Progenitor cell of endocrine pancreas (in vitro differentiated cells): Measurements from ENCODE around the gene MTHFSD. TPM values are rescaled to one million over a fixed set of nuclear protein-coding genes. Genes with fewer than 3 reads are reported as not detected.

ENCODE experiments used
- DNase-seq: peaks from one replicate; pipeline ENCODE4 v3.0.0; 2021; ENCODE audit warnings: low spot score; ENCODE audit not compliant: unreplicated experiment
- H3K27ac Mint-ChIP-seq: 2 replicates; pipeline ENCODE4 v1.8.0; 2021; ENCODE audit warnings: mild to moderate bottlenecking, moderate library complexity, mixed read lengths
- H3K27me3 Mint-ChIP-seq: 2 replicates; pipeline ENCODE4 v1.8.0; 2021; ENCODE audit warnings: mixed read lengths
- H3K36me3 Mint-ChIP-seq: 2 replicates; pipeline ENCODE4 v1.8.0; 2022; ENCODE audit warnings: mixed read lengths; ENCODE audit not compliant: insufficient read depth
- H3K4me1 Mint-ChIP-seq: 2 replicates; pipeline ENCODE4 v1.8.0; 2021; ENCODE audit warnings: low read depth, mixed read lengths
- H3K4me3 Mint-ChIP-seq: 2 replicates; pipeline ENCODE4 v1.8.0; 2021; ENCODE audit warnings: low read depth, mild to moderate bottlenecking, moderate library complexity, mixed read lengths
- H3K9me3 Mint-ChIP-seq: 2 replicates; pipeline ENCODE4 v1.8.0; 2021; ENCODE audit warnings: low read depth, mixed read lengths
- long read RNA-seq: library from polyadenylated mRNA; unstranded; transcript quantifications from one replicate; pipeline ENCODE4 v2.0.0, GENCODE V29; 2020
- total RNA-seq: library from RNA; stranded (reverse); gene quantifications from 2 replicates; pipeline ENCODE4 v1.2.1, GENCODE V29; 2021
- TF ChIP-seq, protein P1 (sequence below): fragments of 200-600 bp; sonication (generic); IDR thresholded peaks from one replicate; pipeline ENCODE4 v1.5.0; 2021; ENCODE audit warnings: antibody characterized with exemption, mild to moderate bottlenecking; ENCODE audit not compliant: unreplicated experiment

The MTHFSD gene
- total RNA-seq, result 21.8 and 22.8 TPM in 2 replicates
- long read RNA-seq, partial matches to known transcripts, result 3 of 10 reads
- long read RNA-seq, other reads (novel, unspliced or antisense), result 3 of 10 reads

- Mint-ChIP-seq H3K27me3 (peaks cover 38% of the 10 kb centered on the region), H3K4me1 (peaks cover 3% of the 10 kb centered on the region), H3K27ac (peak within 1 kb of the TSS; percentile 96), H3K4me3 (peak within 1 kb of the TSS; percentile 87), H3K9me3 (no peaks in the 10 kb centered on the region), H3K36me3 (no peaks in the 10 kb centered on the region)
- DNase-seq, result peak; percentile 76
- TF ChIP-seq, protein P1, sequence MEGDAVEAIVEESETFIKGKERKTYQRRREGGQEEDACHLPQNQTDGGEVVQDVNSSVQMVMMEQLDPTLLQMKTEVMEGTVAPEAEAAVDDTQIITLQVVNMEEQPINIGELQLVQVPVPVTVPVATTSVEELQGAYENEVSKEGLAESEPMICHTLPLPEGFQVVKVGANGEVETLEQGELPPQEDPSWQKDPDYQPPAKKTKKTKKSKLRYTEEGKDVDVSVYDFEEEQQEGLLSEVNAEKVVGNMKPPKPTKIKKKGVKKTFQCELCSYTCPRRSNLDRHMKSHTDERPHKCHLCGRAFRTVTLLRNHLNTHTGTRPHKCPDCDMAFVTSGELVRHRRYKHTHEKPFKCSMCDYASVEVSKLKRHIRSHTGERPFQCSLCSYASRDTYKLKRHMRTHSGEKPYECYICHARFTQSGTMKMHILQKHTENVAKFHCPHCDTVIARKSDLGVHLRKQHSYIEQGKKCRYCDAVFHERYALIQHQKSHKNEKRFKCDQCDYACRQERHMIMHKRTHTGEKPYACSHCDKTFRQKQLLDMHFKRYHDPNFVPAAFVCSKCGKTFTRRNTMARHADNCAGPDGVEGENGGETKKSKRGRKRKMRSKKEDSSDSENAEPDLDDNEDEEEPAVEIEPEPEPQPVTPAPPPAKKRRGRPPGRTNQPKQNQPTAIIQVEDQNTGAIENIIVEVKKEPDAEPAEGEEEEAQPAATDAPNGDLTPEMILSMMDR, result no peak
Observed at GRCh38 chr16:86554917-86555703, at the start of gene MTHFSD. Gene MTHFSD, minus strand, starts transcription at chr16:86555235. Its CDS starts 51 bp downstream, at chr16:86555184.

- H3K27me3 Mint-ChIP-seq, result peaks cover 44% of the 10 kb centered on the region
- TF ChIP-seq, protein P1, result no peak
- DNase-seq, result no peak
- H3K4me1 Mint-ChIP-seq, result no peaks in the 10 kb centered on the region
- no peak overlapping the region for H3K27ac Mint-ChIP-seq
- H3K9me3 Mint-ChIP-seq, result no peaks in the 10 kb centered on the region
- H3K36me3 Mint-ChIP-seq, result no peaks in the 10 kb centered on the region
- H3K4me3 Mint-ChIP-seq, result no peak overlapping the region
Observed at GRCh38 chr16:86604436-86605193, 49.6 kb upstream of the MTHFSD start.

GRCh38 chr16:86602521-86602920 is 47.5 kb upstream of the MTHFSD start:
- Mint-ChIP-seq H3K9me3 (no peaks in the 10 kb centered on the region), H3K27me3 (peaks cover 52% of the 10 kb centered on the region), H3K4me1 (no peaks in the 10 kb centered on the region), H3K27ac (no peak overlapping the region), H3K36me3 (no peaks in the 10 kb centered on the region), H3K4me3 (no peak overlapping the region)
- TF ChIP-seq, protein P1, result no peak
- no peak for DNase-seq

GRCh38 chr16:86601356-86601755 is 46.3 kb upstream of the MTHFSD start:
- H3K4me1 Mint-ChIP-seq, result no peaks in the 10 kb centered on the region
- TF ChIP-seq, protein P1, result no peak
- peaks cover 62% of the 10 kb centered on the region for H3K27me3 Mint-ChIP-seq
- H3K27ac Mint-ChIP-seq, result no peak overlapping the region
- H3K9me3 Mint-ChIP-seq, result no peaks in the 10 kb centered on the region
- H3K36me3 Mint-ChIP-seq, result no peaks in the 10 kb centered on the region
- no peak overlapping the region for H3K4me3 Mint-ChIP-seq
- no peak for DNase-seq
